Activated B cell treated with CpG ODN at 0.5 μM for 24 hours (primary cell): ENCODE results near the gene NFKBIE. TPM values are rescaled to one million over a fixed set of nuclear protein-coding genes. Genes with fewer than 3 reads are reported as not detected.

Experiments
- ATAC-seq: fragments of 200-7000 bp; cut with Tn5 transposase; one replicate; pipeline ENCODE4 v1.10.0; 2021; ENCODE audit warnings: low read depth, mild to moderate bottlenecking, moderate library complexity
- CTCF ChIA-PET: fragments of 350-600 bp; sonication (Branson Sonifier 250); formaldehyde crosslinking; loops from one replicate; lab custom pipeline; 2021; ENCODE audit warnings: antibody characterized with exemption; lab: Charles Lee
- POLR2A ChIA-PET: fragments of 350-600 bp; sonication (Branson Sonifier 250); formaldehyde crosslinking; loops from one replicate; lab custom pipeline; 2021; ENCODE audit warnings: antibody characterized with exemption; lab: Charles Lee
- DNase-seq: peaks from one replicate; pipeline ENCODE4 v3.0.0; 2022
- H3K27ac Mint-ChIP-seq: one replicate; pipeline ENCODE4 v1.8.0; 2020; ENCODE audit warnings: mixed read lengths
- H3K27me3 Mint-ChIP-seq: one replicate; pipeline ENCODE4 v1.8.0; 2021; ENCODE audit warnings: mixed read lengths
- H3K36me3 Mint-ChIP-seq: one replicate; pipeline ENCODE4 v1.8.0; 2021; ENCODE audit warnings: low read depth, mixed read lengths
- H3K4me1 Mint-ChIP-seq: one replicate; pipeline ENCODE4 v1.8.0; 2021; ENCODE audit warnings: mixed read lengths
- H3K4me3 Mint-ChIP-seq: one replicate; pipeline ENCODE4 v1.8.0; 2020; ENCODE audit warnings: mild to moderate bottlenecking, mixed read lengths
- H3K9me3 Mint-ChIP-seq: one replicate; pipeline ENCODE4 v1.8.0; 2020; ENCODE audit warnings: mixed read lengths
- intact Hi-C: fragments of 100-400 bp; cut with micrococcal nuclease; formaldehyde crosslinking; loops from one replicate; pipeline ENCODE4 v1.15.1; 2024
- total RNA-seq: library from RNA; stranded (reverse); gene quantifications from 2 replicates; pipeline ENCODE4 v1.2.3, GENCODE V29; 2022
- TF ChIP-seq, protein P1 (sequence below): fragments of 200-600 bp; IDR thresholded peaks from one replicate; pipeline ENCODE4 v1.8.0; 2022; ENCODE audit warnings: antibody characterized with exemption, mild to moderate bottlenecking

NFKBIE gene
- total RNA-seq, 1 donor from 2014 or later = 94.7 TPM

DNA sequence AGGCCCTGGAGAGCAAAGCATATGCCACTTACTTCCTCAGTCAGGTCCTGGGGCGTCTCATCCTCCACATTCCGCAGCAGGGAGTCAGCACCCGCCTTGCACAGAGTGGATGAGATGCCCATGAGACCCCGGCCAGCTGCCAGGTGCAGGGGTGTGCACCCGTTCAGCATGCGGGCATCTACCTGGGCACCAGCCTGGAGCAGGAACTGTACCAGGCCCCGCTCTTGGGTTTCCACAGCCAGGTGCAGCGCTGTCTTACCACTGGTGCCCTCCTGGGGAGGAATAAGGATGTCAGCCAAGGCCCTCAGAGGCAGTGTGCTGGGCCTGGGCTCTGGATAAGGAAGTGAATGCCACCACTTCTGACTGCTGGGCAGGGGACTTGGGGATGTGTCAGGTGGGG, 5.3 kb downstream of the NFKBIE start:
- intact Hi-C loops = loop anchor here (5.0 to 10.0 kb wide), 5 partner anchors 545 to 1695 kb away; partner anchors contain the start of genes GTPBP2, LRRC73, POLR1C and SRF
- POLR2A ChIA-PET = interaction anchor here (13.7 kb wide), 1 partner anchor 15 kb away, joined by 549 read pairs; the partner anchor contains the start of gene HSP90AB1

DNA sequence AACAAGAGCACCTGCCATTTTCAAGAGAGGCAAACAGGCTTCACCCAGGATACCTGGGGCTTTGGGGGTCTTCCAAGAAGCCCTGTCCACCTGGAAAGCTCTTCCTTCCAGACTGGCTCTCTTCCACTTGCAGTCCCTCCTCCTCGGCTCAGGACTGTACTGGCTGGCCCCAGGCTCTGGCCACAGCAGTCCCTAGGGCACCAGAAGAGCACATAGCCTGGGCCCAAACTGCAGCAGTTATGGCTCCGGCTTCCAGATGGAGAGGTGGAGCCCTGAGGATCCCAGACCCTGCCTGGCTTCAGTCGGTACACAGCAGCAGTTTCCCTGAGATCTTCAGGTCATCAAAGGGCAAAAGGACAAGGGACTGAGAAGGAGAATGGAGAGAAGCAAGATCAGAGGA, 6.4 kb downstream of the NFKBIE start:
- Mint-ChIP-seq H3K4me1 (peaks cover 90% of the 10 kb centered on the region), H3K9me3 (no peaks in the 10 kb centered on the region), H3K27ac (peak overlapping the region; percentile 99), H3K27me3 (no peaks in the 10 kb centered on the region), H3K4me3 (peak overlapping the region; percentile 84), H3K36me3 (peaks cover 91% of the 10 kb centered on the region)
- CTCF ChIA-PET = interaction anchor here (0.9 to 1.3 kb wide), 2 partner anchors 11 to 86 kb away, joined by 3 to 5 read pairs; partner anchors contain the start of gene HSP90AB1
- ATAC-seq (no peak), DNase-seq (no peak)
- POLR2A ChIA-PET = interaction anchor here (13.7 kb wide), 1 partner anchor 13 kb away, joined by 549 read pairs; the partner anchor contains the start of gene HSP90AB1
- intact Hi-C loops = no loop called here
- TF ChIP-seq, protein P1, sequence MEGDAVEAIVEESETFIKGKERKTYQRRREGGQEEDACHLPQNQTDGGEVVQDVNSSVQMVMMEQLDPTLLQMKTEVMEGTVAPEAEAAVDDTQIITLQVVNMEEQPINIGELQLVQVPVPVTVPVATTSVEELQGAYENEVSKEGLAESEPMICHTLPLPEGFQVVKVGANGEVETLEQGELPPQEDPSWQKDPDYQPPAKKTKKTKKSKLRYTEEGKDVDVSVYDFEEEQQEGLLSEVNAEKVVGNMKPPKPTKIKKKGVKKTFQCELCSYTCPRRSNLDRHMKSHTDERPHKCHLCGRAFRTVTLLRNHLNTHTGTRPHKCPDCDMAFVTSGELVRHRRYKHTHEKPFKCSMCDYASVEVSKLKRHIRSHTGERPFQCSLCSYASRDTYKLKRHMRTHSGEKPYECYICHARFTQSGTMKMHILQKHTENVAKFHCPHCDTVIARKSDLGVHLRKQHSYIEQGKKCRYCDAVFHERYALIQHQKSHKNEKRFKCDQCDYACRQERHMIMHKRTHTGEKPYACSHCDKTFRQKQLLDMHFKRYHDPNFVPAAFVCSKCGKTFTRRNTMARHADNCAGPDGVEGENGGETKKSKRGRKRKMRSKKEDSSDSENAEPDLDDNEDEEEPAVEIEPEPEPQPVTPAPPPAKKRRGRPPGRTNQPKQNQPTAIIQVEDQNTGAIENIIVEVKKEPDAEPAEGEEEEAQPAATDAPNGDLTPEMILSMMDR = no peak

More for the DNA sequence above, 5.3 kb downstream of the NFKBIE start:
- DNase-seq (no peak), ATAC-seq (no peak)
- Mint-ChIP-seq H3K4me3 (peak overlapping the region; percentile 100), H3K36me3 (peaks cover 90% of the 10 kb centered on the region), H3K27ac (peak overlapping the region; percentile 99), H3K27me3 (no peaks in the 10 kb centered on the region), H3K4me1 (peaks cover 82% of the 10 kb centered on the region), H3K9me3 (no peaks in the 10 kb centered on the region)
- CTCF ChIA-PET = no interaction called here
- TF ChIP-seq, protein P1 = no peak

DNA sequence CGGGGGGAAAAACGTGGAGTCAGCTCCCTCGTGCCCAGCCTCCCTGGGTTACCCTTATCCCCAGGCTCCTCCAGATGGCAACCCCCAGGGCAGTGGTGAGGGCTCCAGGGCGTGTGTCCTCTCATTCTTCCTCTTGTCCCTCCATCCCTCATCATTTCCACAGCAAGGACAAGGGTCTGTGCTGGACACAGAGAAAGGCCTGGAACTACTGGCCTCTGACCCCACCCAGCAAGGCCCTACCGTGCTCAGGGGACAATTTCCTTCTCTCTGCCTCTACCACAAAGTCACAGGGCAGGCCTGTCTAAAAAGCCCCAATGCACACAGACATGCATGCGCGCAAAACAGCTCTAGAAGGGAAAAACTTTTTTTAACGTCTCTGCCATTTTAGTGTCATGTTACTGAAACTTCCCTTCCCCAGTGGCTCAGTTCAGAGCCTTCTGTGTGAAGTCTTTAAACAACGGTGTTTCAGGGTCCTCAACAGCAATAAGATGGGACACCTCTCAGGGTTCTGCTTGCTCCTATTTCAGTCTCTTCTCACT, 7.0 kb downstream of the NFKBIE start:
- TF ChIP-seq, protein P1 = no peak
- H3K27me3 Mint-ChIP-seq = no peaks in the 10 kb centered on the region
- peaks cover 91% of the 10 kb centered on the region for H3K4me1 Mint-ChIP-seq
- peak overlapping the region; percentile 84 for H3K4me3 Mint-ChIP-seq
- H3K27ac Mint-ChIP-seq = peak overlapping the region; percentile 99
- ATAC-seq (peak; percentile 5), DNase-seq (no peak)
- intact Hi-C loops = no loop called here
- POLR2A ChIA-PET = interaction anchor here (13.7 kb wide), 1 partner anchor 13 kb away, joined by 549 read pairs; the partner anchor contains the start of gene HSP90AB1
- peaks cover 91% of the 10 kb centered on the region for H3K36me3 Mint-ChIP-seq
- CTCF ChIA-PET = interaction anchor here (0.9 to 1.5 kb wide), 3 partner anchors 11 to 85 kb away, joined by 3 to 5 read pairs (median 3); partner anchors contain the start of gene HSP90AB1
- no peaks in the 10 kb centered on the region for H3K9me3 Mint-ChIP-seq

DNA sequence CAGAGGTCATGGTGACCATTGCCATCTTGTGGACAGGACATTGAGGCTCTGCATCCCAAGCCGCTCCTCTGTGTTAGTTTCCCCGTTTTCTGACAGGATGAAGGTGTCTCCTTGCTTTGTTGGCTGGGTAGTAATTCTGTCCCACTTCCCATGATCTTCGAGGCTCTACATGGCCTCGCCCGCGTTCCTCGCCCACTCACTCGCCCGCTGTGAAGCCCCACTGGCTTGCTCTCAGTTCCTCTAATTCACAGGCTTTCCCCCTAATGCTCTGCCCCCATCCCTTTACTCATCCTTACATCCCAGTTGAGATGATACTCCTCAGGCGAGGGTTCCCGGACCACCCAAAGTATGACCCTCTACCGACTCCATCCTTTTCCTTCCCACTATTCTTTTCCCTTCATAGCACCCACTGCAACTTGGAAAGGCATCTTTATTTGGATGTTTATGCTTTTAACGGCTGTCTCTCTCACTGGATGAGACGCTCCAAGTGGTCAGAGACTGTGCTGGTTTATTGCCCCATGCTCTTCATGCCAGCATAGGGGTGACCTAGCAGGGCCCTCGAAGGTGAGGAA, 7.5 kb downstream of the NFKBIE start:
- peaks cover 91% of the 10 kb centered on the region for H3K36me3 Mint-ChIP-seq
- ATAC-seq = peak; percentile 23
- intact Hi-C loops = loop anchor here (1.0 kb wide), 2 partner anchors 7 to 11 kb away; partner anchors contain the start of genes HSP90AB1 and NFKBIE
- TF ChIP-seq, protein P1 = no peak
- POLR2A ChIA-PET = interaction anchor here (1.5 to 13.7 kb wide), 4 partner anchors 7 to 55 kb away, joined by 4 to 549 read pairs (median 42); partner anchors contain the start of genes AARS2, HSP90AB1 and NFKBIE
- H3K27ac Mint-ChIP-seq = peak overlapping the region; percentile 99
- H3K9me3 Mint-ChIP-seq = no peaks in the 10 kb centered on the region
- CTCF ChIA-PET = interaction anchor here (0.9 to 1.7 kb wide), 4 partner anchors 10 to 85 kb away, joined by 3 to 5 read pairs (median 4); partner anchors contain the start of gene HSP90AB1
- peaks cover 91% of the 10 kb centered on the region for H3K4me1 Mint-ChIP-seq
- H3K27me3 Mint-ChIP-seq = no peaks in the 10 kb centered on the region
- peak overlapping the region; percentile 84 for H3K4me3 Mint-ChIP-seq
- DNase-seq = no peak
